ENCODE data around the gene SKI.
A peak's percentile ranks its signal among the peaks of the same experiment; 100 is the strongest.

The SKI gene

DNA sequence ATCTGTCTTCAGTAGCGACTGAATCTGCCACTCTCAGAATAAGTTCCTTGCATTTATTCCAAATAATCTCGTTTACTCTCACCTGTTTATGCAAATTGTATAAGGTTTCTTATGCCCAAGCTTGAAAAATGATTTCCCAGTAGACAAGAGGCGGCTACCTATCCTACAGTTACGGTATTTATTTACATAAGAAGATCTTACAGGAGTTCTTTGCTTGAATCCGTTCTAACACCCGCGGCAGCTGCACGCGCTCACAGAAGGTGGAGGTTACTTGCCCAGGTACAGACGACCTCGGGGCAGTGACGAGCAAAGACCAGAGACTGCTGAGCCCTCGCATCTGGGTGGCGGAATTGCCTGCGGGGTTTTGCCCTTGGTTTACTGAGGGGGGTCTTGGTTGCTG lies 79.9 kb downstream of the SKI start:
- DNase-seq (ENCODE audit: low read depth), result no peak

DNA sequence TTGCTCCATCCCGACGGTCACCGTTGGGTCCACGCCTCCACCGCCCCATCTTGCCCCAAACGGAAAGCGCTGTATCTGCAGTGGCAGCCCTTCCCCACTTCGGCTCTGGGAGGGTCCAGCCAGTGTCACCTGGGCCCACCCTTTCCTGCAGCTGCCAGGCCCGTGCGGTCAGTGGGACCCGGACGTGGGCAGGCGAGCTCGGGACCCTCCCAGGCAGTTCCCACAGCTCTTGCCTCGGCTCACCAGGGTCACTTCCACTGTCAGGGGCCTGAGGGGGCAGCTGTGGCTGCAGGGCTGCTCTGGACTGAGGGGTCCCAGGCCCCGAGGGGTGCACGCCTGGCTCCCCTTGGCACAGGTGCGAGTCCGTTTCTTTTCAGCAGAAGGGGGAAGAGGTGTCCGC lies 80.7 kb downstream of the SKI start:
- DNase-seq (ENCODE audit: low read depth), result no peak

DNA sequence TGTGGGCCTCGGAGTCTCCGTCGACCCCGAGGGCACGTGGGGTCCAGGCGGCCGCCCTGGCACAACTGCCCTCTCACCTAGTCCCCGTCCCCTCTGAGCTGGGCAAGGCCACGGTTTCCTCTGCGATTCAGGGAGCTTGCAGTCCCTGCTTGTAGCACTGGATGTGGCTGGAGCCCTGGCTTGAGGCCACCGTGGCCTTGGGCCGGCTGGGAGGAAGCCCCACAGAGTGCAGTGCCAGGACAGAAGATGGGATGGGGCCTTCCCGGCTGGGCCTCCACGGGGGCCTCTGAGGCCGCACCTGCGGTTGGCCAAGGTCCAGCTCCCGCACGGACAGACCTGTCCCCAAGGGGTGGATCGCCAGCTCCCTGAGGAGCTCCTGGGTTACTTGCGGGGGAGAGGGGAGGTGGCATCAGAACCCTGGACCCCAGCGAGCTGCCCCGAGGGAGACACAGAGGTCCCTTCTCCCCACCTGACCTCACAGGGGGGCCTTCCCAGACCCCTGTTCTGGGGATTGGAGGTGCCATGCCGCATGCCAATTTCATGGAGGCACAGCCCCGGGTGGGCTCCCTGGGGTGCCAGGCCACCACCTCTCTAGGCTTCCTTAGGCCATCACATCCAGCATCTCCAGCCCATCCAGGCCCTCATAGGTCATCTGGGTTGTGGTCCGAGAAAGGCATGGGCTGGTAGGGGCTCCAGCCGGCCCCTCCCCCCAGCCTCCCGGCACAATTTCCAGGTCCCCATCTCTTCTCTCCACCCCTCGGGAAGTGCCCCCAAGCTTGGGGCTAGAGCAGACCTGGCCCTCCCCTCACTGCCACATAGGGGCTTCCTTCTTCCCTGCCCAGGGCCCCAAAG lies 82.4 kb downstream of the SKI start:
- DNase-seq (ENCODE audit: low read depth), result no peak

DNA sequence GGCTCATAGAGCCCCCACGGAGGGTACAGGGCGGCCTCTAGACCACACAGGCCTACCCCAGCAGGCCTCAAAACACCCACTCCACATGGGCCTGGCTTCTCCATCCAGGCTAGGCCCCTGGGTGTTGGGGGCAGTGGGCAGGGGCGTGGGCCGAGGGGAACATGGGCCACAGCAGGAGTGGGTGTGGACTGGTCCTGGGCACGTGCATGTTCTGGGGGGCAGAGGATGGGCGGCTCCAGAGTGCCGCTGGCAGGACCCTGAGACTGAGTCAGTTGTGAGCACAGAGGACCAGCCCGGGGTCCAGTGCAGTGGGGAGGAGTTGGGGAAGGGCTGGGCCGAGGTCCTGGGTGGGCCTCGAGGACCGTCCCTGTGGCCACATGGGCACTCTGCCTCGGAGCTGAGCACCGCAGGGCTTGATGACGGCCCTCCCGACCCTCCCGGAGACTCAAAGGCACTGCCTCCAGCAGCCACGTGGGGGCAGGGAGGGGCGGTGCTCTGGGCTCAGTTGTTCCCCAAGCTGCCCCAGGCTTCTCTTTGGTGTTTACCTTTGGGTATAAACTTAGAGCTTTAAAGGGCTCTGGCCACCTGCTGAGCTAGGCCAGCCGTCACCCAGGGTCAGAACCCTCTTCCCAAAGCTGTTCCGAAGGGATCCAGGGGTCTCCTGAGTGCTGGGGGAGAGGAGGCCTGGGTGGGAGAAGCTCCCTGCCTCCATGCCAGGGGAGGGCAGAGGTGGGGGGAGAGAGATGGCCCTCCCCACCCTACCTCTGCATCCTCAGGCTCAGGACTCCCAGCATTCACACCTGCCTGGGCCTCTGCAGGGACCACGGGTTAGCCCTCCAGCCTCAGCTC lies 83.3 kb downstream of the SKI start:
- DNase-seq (ENCODE audit: low read depth), result no peak

DNA sequence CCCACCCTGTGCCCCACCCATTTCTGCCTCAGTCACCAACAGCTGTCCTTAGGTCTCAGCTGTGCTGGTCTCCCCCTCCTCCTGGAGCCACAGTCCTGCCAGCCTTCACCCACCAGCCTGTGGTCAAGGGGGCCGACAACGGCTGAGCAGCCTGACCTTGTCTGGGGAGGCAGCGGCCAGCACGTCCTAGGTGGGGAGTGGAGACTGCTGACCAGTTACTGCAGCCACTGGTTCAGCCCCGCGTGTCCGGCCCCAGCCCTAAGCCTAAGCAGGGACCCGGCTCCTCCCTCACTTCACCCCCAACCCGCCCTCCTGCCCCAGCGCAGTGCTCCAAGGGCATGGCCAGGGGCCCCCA lies 84.0 kb downstream of the SKI start:
- no peak for DNase-seq (ENCODE audit: low read depth)

DNA sequence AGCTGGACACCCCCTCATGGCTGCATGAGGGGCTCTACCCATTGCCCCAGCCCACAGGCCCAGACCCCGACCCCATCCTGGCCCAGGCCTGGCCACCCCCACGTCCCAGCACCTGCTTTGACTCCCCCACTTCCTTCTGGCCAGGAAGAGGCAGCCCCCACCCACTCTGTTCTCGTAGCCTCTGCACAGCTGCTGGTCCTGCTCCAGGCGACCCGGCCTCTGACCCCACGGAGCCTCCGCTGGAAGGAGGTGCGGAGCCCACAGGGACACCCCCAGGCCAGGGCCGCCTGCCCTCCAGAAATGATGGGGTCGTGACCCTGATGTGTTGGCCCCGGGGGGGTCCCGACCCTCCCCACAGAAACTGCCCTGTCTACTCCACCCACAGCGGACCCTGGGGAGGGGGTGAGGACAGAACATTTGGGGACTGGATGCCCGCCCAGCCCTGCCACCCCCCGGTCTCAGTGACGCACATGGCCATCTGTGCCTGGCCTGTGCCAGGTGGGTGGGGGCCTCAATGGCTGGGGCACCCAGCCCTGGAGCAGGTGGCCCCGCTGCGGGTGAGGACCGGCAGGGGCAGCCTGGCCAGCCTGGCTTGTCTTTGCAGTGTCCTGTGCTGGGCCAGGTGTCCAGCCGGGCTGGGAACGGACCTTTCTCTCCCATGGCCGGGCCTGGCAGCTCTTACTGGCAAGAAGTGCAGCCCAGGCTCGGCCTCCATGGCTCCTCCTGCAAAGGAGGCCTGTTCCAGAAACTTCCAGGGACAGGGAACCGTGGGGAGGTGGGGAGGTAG lies 84.6 kb downstream of the SKI start:
- no peak for DNase-seq (ENCODE audit: low read depth)

DNA sequence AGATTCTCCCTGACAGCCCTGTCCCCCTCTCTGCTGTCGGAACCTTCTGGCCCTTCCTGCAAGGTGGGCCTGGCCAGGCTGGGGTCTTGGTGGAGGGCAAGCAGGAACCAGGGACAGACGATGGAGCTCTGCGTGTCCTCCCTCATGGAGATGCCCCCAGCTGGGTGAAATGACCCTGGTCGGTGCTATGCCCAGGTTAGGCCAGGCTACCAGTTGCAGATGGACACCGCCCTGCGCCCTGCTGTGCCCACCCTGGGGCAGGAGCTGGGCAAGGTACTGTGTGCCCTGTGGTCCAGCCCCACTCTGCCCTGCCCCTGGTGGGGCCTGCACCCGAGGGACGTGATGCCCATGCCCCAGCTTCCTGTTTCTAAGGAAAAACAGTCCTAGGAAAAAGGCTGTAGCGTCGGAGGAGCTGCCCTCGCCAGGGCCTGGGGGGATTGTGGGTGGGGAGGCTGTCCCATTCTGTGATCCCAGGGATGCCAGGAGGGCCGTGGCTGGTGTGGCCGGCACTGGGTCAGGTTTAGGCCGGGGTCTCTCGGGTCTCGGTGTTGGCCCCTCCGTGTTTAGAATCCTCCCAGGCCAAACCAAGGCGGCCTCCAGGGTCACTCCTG lies 85.6 kb downstream of the SKI start:
- no peak for DNase-seq (ENCODE audit: low read depth)

DNA sequence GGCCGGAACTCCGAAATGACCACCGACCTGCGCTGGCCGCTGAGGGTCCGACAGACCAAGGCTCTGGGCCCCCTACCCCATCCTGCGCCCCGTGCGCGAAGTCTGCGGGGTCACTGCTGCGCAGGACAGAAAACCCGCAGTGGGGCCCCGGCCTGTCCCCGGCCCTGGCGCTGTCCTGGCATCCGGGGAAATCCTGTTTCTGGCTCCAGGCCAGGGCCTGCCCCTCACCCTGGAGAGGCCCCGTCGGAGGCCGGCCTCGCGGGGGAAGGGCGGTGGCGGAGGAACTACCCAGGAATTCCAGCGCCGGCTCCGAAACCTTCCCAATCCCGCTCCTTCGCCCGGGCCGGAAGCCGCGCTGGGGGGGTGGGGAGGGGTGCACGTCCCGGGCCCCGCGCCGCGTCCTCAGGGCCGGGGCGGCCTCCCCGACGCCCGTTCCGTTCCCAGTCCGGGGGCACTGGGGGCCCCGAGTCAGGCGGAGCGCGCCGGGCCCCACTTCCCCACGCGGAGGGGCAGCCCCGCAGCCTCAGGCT lies 86.2 kb downstream of the SKI start:
- no peak for DNase-seq (ENCODE audit: low read depth)

DNA sequence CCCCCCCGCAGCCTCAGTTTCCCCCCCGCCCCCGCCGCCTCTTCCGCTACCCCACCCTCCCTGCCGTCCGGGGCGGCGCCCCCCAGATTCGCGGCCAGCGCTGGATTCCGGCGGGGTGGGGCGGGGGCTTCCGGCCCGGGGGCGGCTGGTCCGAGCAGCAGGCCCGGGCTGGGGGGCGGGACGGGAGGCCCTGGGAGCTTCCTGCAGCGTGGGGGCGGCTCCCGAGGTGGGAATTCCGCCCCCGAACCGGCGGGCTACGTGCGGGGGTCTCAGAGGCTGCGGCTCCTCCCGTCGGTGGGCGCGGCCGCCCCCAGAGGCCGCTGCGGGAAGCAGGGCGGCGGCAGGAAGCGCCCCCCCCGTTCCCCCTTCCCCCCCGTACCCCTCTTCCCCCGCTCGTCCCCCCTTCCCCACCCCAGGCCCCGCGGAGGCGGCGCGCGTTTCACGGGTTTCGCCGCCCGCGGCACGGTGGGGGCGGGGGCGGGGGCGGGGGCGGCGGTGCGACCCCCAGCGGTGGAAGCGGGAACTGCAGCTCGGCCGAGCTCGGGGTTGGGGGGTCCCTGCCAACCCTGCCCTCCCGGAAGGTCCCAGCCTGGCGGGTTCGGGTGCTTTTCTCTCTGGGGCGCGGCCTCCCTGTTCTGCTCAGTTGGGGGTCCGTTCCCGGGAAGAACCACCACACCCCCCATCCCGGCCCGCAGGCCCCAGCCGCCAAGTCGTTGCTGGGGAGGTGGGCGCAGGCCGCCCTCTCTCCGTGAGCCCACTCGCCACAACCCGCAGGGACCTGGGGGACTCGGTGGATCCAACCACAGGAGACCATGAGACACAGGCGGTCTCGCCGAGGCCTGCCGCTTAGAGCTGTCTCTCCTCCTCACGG lies 86.9 kb downstream of the SKI start:
- peak; percentile 44 for DNase-seq (ENCODE audit: low read depth)

DNA sequence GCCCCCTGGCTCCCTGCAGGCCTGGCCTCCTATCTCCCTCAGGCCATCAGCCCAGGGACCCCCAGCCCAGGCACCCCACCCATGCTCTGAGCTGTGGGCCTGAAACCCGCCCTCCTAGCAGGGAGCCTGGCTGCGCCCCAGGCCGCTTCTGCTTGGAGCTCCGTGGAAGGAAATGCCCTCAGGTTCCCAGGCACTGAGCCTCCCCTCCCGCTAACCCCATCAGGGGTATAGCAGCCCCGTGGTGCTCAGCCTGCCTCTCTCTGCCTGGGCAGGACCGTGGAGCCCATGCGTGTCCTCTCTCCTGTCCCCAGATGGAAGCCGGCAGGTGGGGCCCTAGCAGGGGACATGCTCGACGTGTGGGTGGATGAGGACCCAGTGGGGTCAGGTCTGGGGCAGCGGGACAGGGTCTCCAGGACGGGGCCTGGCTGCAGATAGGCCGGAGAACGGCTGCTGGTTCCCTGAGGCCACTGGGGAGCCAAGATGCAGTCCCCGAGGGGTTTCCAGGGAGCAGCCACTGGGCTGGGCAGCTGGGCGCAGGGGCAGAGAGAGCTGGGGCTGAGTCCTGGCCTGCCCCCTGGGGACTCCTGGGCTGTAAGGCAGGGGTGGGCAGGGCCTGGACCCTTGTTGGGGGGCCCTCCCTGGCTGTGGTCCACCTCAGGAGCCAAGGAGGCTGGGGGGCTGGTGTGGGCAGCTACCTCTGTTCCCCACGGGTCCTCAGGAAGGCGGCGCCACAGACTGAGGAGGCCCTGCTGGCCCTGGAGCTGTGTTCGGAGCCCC lies 87.7 kb downstream of the SKI start:
- no peak for DNase-seq (ENCODE audit: low read depth)

DNA sequence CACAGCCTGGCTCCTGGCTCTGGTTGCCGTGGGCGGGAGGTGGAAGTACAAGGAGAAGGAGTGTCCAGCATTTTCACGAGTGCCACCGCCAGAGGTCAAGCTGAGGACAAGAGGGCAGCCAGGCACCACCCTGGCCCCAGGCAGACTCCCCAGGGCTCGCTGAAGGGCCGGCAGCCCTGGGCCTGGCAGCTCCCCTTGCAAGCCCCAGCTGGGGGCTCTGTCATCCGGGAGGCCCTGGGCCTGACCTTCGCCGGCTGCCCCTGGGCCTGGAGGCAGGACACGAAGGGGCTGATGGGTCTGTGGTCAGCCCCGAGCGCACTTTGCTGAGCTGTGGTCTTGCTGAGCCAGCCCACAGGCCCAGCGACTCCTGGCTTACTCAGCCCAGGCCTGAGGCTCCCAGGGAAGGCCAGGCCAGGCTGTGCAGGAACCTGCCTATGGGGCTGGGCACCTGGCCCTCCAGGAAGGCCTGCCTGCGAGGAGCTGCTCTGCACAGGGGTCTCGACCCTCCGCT lies 88.4 kb downstream of the SKI start:
- no peak for DNase-seq (ENCODE audit: low read depth)

DNA sequence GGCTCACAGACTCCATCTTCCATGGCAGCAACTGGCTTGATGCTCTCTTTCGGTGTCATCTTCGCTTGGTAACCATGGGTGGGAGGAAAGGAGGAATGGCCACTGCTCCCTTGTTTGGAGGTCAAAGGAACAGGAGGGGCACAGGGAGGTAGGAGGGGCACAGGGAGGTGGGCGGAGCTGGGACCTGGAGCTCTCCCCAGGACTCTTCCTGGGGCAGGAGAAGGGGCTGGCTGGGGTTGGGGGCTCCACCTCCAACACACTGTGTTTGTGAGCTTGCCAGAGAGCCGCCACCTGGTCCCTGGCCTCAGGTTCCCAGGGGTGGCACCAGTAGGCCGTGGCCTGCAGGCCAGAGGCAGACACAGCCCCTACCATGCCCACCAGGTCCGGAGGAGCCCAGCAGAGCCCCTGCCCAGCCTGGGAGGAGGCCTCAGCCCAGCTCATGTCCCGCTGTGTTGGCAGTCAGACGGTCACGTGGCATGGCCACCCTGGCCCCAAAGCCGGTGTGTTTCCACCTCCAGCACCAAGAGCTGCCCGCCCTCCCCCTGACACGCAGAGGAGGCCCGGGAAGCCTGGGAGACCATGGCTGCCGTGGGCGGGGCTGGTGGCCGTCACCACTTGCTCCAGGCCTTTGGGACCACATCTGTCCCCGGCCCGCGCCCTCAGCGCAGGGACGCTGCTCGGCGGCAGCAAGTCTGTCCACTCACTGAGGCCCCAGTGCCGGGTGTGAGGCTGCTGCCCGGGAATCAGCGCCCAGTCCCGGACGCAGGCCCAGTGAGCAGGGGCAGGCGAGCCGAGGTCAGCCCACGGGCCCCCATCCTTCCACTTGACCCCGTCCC lies 89.3 kb downstream of the SKI start:
- DNase-seq (ENCODE audit: low read depth), result no peak

DNA sequence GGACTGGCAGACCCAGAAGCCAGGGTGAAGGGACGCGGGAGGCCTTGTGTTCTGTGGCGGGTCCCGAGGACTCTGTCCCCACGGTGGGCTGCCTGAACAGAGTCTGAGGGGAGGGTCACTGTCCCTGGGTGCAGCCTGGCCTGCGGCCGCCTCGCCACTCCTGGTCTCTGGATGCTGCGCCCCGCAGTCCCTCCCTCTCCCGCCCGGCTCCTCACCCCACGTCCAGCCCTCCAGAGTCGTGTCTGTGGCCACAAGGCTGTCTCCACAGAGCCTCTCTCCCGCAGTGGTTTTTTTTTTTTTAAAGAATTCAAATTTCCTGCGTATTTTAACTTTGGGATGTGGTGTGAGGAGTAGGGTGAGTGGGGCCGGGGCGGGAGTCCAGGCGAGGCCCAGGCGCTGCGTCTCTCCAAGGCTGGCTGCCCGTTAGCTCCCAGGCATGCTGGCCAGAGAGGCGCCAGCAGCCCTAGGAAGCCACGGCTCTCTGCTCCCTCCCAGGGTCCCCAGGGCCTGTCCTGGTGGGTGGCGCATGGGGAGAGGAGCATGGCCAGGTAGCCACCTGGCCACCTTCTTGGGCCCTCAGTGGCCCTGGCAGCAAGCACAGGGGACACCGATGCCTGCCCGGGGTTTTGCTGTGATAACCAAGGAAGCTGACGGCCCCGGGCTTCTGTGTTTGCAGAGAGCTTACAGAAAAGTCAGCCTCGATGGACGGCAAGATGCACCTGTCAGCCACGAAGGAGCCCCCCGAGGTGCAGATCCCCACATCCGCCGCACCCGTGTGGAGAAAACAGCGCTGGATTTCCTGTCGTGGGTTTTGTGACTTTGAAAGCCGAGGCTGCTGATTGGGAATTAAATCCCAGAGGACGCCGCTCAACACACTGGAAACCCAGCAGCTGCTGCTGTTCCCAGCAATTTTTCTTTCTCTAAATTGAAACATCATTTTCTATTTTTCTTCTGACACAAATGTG lies 90.5 kb downstream of the SKI start:
- DNase-seq (ENCODE audit: low read depth), result no peak

DNA sequence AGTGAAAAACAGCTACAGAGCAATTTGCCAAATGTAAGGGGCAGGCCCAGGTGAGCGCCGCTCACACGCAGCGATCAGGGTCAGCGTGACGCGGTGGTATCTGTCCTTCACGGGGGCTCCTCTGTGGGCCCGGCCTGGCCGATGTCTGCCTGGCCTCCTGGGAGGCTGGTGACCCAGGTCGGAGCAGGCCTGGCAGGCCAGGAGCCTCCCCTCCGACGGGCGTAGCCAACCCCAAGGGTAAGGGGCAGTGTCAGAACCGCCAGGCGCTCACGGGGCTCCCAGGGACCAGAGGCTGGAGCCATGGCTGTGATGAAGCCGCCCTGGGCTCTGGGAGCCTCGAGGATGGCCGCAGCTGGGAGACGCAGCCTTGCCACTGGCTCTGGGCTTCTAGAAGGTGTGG lies 91.2 kb downstream of the SKI start:
- no peak for DNase-seq (ENCODE audit: low read depth)

DNA sequence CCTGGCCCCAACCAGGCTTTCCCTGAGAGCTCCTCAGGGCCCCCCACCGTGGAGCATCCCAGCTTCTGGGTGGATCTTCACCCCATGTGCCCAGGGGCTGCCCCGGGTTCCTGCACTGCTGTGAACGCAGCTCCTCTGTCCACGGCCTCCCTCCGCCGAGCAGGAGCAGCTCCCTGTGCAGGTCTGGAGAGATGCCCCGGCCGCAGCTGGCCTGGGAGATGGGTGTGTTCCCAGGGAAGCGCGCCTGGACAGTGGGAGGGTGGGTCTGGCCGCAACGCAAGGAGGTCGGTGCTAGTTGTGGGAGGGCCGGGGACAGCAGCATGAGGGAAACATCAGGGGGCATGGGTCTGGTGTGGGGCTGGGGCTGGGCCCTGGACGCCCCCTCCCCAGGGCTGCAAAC lies 91.9 kb downstream of the SKI start:
- DNase-seq (ENCODE audit: low read depth), result no peak

DNA sequence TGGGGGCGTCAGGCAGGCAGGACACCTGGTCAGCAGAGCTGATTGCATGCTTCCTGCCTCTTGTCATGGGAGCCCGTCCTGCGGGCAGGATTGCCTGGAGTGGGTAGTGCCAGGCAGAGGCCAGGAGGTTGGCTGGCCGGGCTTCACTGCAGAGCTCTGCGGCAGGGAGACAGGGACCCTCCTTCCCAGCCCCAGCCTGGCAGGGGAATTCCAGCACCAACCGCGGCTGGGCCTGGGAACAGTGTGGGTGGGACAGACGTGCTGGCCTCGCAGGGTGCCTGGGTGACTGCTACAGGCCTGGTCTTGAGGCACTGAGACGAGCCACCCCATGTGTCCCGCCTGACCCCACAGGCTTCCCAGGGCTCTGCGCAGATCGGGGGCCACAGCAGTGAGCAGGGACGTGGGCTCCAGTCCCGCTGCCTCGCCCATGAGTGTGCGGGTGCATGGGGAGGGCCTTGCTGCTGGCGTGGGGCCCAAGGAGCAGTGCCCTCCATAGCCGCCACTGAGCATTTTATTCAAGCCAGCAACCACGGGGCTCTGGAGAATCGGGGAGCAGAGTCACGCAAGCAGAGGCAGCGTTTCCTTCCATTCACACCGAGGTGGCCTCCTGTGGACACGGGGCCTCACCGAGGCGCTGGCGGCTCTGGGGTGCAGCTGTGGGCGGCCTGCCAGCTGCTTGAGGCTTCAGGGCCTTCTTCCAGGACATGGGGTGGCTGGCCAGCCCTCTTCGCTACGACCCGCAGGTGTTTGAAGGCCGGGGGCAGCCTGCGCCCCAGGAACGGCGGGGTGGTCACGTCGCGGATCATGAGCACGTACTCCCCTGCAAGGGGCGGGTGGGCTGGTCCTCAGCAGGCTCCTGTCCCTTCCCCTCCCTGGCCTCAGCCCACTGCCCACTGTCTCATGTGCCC lies 92.9 kb downstream of the SKI start:
- DNase-seq (ENCODE audit: low read depth), result no peak

DNA sequence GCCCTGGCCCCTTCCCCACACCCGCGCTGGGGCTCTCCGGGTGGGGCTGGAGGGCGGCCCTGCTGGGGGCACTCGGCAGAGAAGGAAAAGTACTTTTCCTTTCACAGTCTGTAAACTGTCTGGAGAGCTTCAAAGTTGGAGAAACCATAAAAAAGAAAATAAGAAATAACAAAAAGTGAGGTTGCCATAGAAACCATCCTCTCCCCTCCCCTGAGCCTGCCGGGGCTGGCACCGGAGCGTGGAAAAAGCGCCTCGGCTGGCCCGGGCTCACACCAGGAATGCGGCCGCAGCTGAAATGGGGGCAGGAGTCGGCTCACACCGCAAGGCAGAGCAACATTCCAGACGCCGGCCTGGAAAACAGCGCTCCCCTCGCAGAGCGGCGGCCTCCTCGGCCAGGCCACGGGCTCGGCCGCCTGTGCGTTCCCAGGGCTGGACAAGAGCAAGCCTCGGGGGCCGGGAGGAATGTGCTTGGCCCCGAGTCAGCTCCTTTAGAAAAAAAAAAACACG lies 94.0 kb downstream of the SKI start:
- no peak for DNase-seq (ENCODE audit: low read depth)

Data from stimulated activated CD8-positive, alpha-beta memory T cell treated with anti-CD3 and anti-CD28 coated beads, Interleukin-12 subunit alpha, Interleukin-12 subunit beta, amount 100 ng/mL, for 1 hour (primary cell).